SW 1271 (cell line): ENCODE measurements around the gene CCDC192.
"Not testable (repeated sequence)": the region's sequence is repeated elsewhere in the genome, so short reads cannot be mapped to it uniquely, and the experiment has no call there.

Source experiments
- DNase-seq, 2 experiments: peaks; one replicate each; lab custom pipeline; 2025; lab: John Stamatoyannopoulos, UW

Gene CCDC192

GRCh38 chr5:127847641-127848040 is 144.4 kb downstream of the CCDC192 start:
- not testable (repeated sequence) for DNase-seq

GRCh38 chr5:127848098-127848497 is 144.9 kb downstream of the CCDC192 start:
- DNase-seq = no peak

- no peak for DNase-seq
Observed at GRCh38 chr5:127849408-127849807, 146.2 kb downstream of the CCDC192 start.

GRCh38 chr5:127849891-127850290 is 146.7 kb downstream of the CCDC192 start:
- no peak for DNase-seq

GRCh38 chr5:127851964-127852363 is 148.8 kb downstream of the CCDC192 start:
- no peak for DNase-seq

DNA sequence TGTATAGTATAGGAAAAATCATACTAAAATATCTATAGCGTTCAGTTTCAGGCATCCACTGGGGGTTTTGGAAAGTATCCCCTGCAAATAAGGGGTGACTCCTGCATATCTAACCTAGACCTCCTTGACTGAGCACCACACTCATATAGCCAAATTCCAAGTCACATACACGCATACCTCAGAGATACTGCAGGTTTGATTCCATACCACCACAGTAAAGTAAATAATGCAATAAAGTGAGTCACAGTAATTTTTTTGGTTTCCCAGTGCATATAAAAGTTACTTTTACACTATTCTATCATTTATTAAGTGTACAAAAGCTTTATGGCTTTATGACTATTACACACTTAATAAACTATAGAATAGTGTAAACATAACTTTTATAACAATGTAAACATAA is 151.3 kb downstream of the CCDC192 start:
- DNase-seq = no peak

DNA sequence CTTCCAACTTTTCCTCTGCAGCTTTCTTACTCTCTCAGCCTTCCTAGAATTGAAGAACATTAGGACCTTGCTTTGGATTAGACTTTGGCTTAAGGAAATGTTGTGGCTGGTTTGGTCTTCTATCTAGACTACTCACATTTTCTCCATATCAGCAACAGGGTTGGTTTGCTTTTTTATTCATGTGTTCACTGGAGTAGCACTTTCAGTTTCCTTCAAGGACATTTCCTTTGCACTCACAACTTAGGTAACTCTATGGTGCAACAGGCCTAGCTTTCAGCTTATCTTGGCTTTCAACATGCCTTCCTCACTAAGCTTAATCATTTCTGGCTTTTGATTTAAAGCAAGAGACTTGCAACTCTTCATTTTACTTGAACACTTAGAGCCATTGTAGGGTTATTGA is 153.1 kb downstream of the CCDC192 start:
- no peak for DNase-seq

DNA sequence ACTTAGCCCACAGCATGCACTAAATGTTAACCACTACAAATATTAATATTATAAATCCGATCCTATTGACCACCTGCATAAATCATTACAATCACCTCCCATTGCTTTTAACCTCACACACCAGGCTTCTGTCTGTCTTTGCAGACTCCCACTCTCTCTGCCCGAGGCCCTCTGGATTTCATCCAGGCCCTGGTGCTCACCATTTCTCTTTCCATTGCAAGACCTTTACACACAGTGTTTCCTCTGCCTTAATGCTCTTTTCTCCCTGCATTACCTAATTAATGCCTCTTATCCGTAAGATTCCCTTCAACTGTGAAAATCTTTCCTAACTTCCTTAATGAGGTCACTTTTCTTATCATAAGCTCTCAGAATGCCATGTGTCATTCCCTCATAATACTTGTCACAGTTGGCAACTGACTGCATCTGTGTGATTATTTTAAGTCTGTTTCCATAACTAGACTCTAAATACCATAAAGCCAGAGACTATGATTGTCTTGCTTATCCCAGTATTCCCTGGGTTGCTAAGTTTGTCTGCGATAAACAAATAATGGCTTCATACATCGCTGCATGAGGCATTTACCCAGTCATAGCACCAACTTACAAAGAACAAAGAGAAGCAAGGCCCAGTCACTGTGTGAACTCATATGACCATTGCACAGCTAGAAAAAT is 155.1 kb downstream of the CCDC192 start:
- DNase-seq = no peak

- DNase-seq = no peak
Observed at GRCh38 chr5:127860291-127860690, 157.1 kb downstream of the CCDC192 start.

DNA sequence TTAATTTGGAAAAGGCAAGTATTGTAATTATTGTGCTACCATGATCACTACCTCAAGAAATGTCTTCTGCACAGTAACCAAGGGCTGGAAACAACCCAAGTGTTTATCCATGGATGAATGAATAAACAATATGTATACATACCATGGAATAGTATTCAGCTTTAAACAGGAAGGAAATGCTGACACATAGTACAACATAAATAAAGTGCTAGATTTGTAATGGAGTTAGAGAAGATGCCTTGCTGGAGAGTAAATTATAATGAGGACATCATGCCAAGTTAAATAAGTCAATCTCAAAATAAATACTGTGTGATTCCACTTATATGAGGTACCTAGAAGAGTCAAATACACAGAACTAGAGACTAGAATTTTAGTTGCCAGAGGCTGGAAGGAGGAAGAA is 160.0 kb downstream of the CCDC192 start:
- no peak for DNase-seq

- no peak for DNase-seq
Observed at GRCh38 chr5:127863610-127864395, 160.6 kb downstream of the CCDC192 start.

DNA sequence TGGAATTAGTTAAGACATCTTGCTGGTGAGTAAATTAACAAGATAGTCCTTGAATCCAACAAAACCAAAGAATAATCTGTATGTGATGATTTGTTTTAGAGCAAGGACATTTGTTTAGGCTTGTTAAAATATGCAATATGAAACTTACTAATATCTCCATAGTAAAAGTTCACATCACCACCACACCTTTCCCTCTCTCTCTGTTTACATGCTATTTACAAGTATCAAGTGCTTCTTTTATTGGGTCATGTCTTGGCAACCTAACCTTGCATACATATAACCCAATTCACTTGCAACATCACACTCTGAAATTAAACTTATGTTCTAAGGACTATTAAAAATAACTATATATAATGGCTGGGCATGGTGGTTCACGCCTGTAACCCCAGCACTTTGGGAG is 161.3 kb downstream of the CCDC192 start:
- no peak for DNase-seq

GRCh38 chr5:127865273-127865672 is 162.1 kb downstream of the CCDC192 start:
- no peak for DNase-seq

- no peak for DNase-seq
Observed at GRCh38 chr5:127867022-127867783, 164.0 kb downstream of the CCDC192 start.

- no peak for DNase-seq
Observed at GRCh38 chr5:127870914-127871313, 167.7 kb downstream of the CCDC192 start.

DNA sequence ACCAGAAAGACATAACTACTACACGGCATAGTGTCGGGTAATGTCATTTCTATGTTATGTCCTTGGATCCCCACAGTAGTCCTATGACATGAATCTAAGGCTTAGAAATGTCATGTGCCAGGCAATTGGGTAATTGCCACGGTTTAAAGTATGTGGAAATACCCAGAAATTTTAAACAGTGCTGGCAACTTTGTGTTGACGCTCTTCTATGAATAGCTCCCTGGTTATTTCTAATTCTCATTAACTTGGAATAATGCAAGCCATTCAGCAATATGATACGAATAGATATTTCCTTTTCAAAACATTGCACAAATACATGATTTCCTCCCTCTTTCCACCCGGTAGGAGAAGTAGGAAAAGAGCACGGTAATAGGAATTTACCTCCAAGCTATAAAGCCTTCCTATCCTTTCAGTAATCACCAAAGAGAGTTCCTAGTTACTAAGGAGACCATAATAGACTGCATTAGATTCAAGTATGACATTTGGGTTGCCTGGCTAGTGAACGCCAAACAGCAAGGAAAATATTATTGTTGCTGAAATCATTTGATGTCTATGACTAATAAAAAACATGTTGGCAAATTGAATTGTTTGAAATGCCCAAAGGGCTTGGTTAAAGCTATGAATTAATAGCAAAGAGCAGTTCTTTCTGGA is 168.4 kb downstream of the CCDC192 start:
- no peak for DNase-seq

GRCh38 chr5:127872494-127872893 is 169.3 kb downstream of the CCDC192 start:
- no peak for DNase-seq

- peak in 1 of 2 experiments; percentile 28 for DNase-seq
Observed at GRCh38 chr5:127875235-127876021, 172.2 kb downstream of the CCDC192 start.

DNA sequence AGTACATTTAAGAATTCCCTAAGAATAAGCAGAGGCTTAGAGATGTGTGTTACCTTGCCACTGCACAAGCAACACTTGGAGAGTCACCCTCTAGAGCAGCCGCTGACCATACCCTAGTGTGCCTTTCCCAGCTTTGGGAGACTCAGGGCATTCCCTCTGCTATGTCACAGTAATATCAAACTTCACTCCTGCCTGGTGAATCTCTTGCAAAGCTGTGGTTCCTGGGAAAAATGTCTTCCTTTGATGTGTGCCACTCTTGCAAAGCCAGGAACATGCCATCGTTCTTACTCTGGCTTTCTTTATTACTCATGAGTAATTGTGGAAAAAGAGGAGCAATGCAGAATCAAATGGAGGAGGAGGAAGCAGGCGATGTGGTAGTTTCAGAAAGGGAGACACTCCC is 173.2 kb downstream of the CCDC192 start:
- no peak for DNase-seq

GRCh38 chr5:127878174-127878750 is 175.1 kb downstream of the CCDC192 start:
- peak in 1 of 2 experiments; percentile 48 for DNase-seq

DNA sequence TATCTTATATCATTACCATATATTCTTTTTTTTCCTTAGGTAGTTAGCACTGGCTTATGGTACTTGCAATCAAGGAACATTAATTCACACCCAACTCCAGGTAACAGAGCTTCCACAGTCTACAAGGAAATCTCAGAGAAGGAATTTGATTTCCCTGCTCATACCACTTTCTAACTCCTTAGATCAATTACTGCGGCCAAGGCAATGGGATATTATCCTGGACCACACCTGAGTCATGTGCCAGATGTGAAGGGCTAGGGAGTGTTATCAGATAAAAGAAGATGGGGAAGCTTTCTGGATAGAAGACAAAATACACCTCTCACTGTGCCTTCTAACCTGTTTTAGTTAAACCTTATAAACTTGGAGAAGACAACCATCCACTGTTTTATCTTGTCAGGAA is 181.2 kb downstream of the CCDC192 start:
- DNase-seq = no peak
